ENCODE data around the gene AJUBA. TPM values are rescaled to one million over a fixed set of nuclear protein-coding genes. Genes with fewer than 3 reads are reported as not detected.
"Not testable (repeated sequence)": the region's sequence is repeated elsewhere in the genome, so short reads cannot be mapped to it uniquely, and the experiment has no call there.

AJUBA gene
- total RNA-seq, 1 donor from 2014 or later: 146 TPM

GRCh38 chr14:23005451-23006187, 23.3 kb upstream of the AJUBA start:
- H3K4me3 ChIP-seq (ENCODE audit: insufficient read depth, low read depth, low read length): peak overlapping the region; percentile 79
- no peak overlapping the region for H3K9ac ChIP-seq (ENCODE audit: low read length)
- H3K4me1 ChIP-seq (ENCODE audit: insufficient read depth, low read length): peaks cover 22% of the 10 kb centered on the region
- Mint-ChIP-seq H3K4me1 (ENCODE audit: low read depth, unreplicated experiment) (peaks cover 8% of the 10 kb centered on the region), H3K9me3 (ENCODE audit: unreplicated experiment) (no peaks in the 10 kb centered on the region), H3K27ac (ENCODE audit: unreplicated experiment) (no peak overlapping the region), H3K27me3 (ENCODE audit: low read depth, unreplicated experiment) (no peaks in the 10 kb centered on the region), H3K36me3 (ENCODE audit: low read depth, unreplicated experiment) (no peaks in the 10 kb centered on the region), H3K4me3 (ENCODE audit: unreplicated experiment) (peak overlapping the region; percentile 92)
- H4K20me1 ChIP-seq (ENCODE audit: insufficient read depth, low read length): no peaks in the 10 kb centered on the region
- no peaks in the 10 kb centered on the region for H3K9me3 ChIP-seq (ENCODE audit: insufficient read depth, low read depth, low read length)
- FAIRE-seq: no peak
- no peaks in the 10 kb centered on the region for H3K27me3 ChIP-seq (ENCODE audit: insufficient read depth, low read length)
- H3K4me2 ChIP-seq (ENCODE audit: low read length): peak overlapping the region; percentile 94
- TF ChIP-seq EZH2 (IDR thresholded peaks at IDR 0.05; ENCODE audit: insufficient read depth, low read length) (no peak), CTCF (IDR thresholded peaks at IDR 0.05; ENCODE audit: insufficient read depth, low read depth, low read length) (no peak)
- no peak for DNase-seq (ENCODE audit: low read depth)
- no peaks in the 10 kb centered on the region for H3K79me2 ChIP-seq (ENCODE audit: insufficient read depth, low read length)
- H3K36me3 ChIP-seq (ENCODE audit: insufficient read depth, low read length): no peaks in the 10 kb centered on the region
- peak overlapping the region; percentile 94 for H3K27ac ChIP-seq (ENCODE audit: low read depth, low read length)
- no peak overlapping the region for H2AFZ ChIP-seq (ENCODE audit: low read depth, low read length)

GRCh38 chr14:23004274-23004673, 21.9 kb upstream of the AJUBA start:
- H2AFZ ChIP-seq (ENCODE audit: low read depth, low read length); H3K9ac ChIP-seq (ENCODE audit: low read length); H3K4me1 Mint-ChIP-seq (ENCODE audit: low read depth, unreplicated experiment); H3K9me3 ChIP-seq (ENCODE audit: insufficient read depth, low read depth, low read length); H3K79me2 ChIP-seq (ENCODE audit: insufficient read depth, low read length); H3K4me3 Mint-ChIP-seq (ENCODE audit: unreplicated experiment); DNase-seq (ENCODE audit: low read depth); H3K4me3 ChIP-seq (ENCODE audit: insufficient read depth, low read depth, low read length); H3K27me3 ChIP-seq (ENCODE audit: insufficient read depth, low read length); H4K20me1 ChIP-seq (ENCODE audit: insufficient read depth, low read length); H3K27me3 Mint-ChIP-seq (ENCODE audit: low read depth, unreplicated experiment); H3K9me3 Mint-ChIP-seq (ENCODE audit: unreplicated experiment); H3K4me2 ChIP-seq (ENCODE audit: low read length); H3K27ac Mint-ChIP-seq (ENCODE audit: unreplicated experiment); H3K27ac ChIP-seq (ENCODE audit: low read depth, low read length); H3K36me3 ChIP-seq (ENCODE audit: insufficient read depth, low read length); H3K36me3 Mint-ChIP-seq (ENCODE audit: low read depth, unreplicated experiment); FAIRE-seq: not testable (repeated sequence)
- peaks cover 17% of the 10 kb centered on the region for H3K4me1 ChIP-seq (ENCODE audit: insufficient read depth, low read length)

GRCh38 chr14:23002592-23002991, 20.2 kb upstream of the AJUBA start:
- Histone ChIP-seq H2AFZ (ENCODE audit: low read depth, low read length) (no peak overlapping the region), H3K79me2 (ENCODE audit: insufficient read depth, low read length) (no peaks in the 10 kb centered on the region), H3K36me3 (ENCODE audit: insufficient read depth, low read length) (no peaks in the 10 kb centered on the region), H3K27ac (ENCODE audit: low read depth, low read length) (no peak overlapping the region), H3K4me2 (ENCODE audit: low read length) (no peak overlapping the region), H3K4me1 (ENCODE audit: insufficient read depth, low read length) (peaks cover 15% of the 10 kb centered on the region), H3K27me3 (ENCODE audit: insufficient read depth, low read length) (no peaks in the 10 kb centered on the region), H4K20me1 (ENCODE audit: insufficient read depth, low read length) (no peaks in the 10 kb centered on the region), H3K9ac (ENCODE audit: low read length) (no peak overlapping the region), H3K4me3 (ENCODE audit: insufficient read depth, low read depth, low read length) (no peak overlapping the region), H3K9me3 (ENCODE audit: insufficient read depth, low read depth, low read length) (no peaks in the 10 kb centered on the region)
- no peak overlapping the region for H3K4me3 Mint-ChIP-seq (ENCODE audit: unreplicated experiment)
- H3K27ac Mint-ChIP-seq (ENCODE audit: unreplicated experiment): no peak overlapping the region
- no peaks in the 10 kb centered on the region for H3K9me3 Mint-ChIP-seq (ENCODE audit: unreplicated experiment)
- peaks cover 7% of the 10 kb centered on the region for H3K4me1 Mint-ChIP-seq (ENCODE audit: low read depth, unreplicated experiment)
- H3K27me3 Mint-ChIP-seq (ENCODE audit: low read depth, unreplicated experiment): no peaks in the 10 kb centered on the region
- DNase-seq (ENCODE audit: low read depth) (no peak), FAIRE-seq (no peak)
- TF ChIP-seq EZH2 (IDR thresholded peaks at IDR 0.05; ENCODE audit: insufficient read depth, low read length) (no peak), CTCF (IDR thresholded peaks at IDR 0.05; ENCODE audit: insufficient read depth, low read depth, low read length) (no peak)
- H3K36me3 Mint-ChIP-seq (ENCODE audit: low read depth, unreplicated experiment): no peaks in the 10 kb centered on the region
